Rectal smooth muscle tissue (tissue), 1 donor: ENCODE results near the gene IGSF5.
"Not testable (repeated sequence)": the region's sequence is repeated elsewhere in the genome, so short reads cannot be mapped to it uniquely, and the experiment has no call there.

Experiments
- H3K27ac ChIP-seq: one replicate; pipeline ENCODE4 v1.7.0; 2013; ENCODE audit warnings: low read depth, low read length, inconsistent platforms
- H3K27me3 ChIP-seq: one replicate; pipeline ENCODE4 v1.7.0; 2013; ENCODE audit warnings: low read length; ENCODE audit not compliant: control insufficient read depth, insufficient read depth
- H3K36me3 ChIP-seq: one replicate; pipeline ENCODE4 v1.7.0; 2013; ENCODE audit warnings: low read length; ENCODE audit not compliant: control insufficient read depth, insufficient read depth
- H3K4me1 ChIP-seq: one replicate; pipeline ENCODE4 v1.7.0; 2013; ENCODE audit warnings: low read length; ENCODE audit not compliant: control insufficient read depth, insufficient read depth
- H3K4me3 ChIP-seq: one replicate; pipeline ENCODE4 v1.7.0; 2013; ENCODE audit warnings: low read length
- H3K9ac ChIP-seq: one replicate; pipeline ENCODE4 v1.7.0; 2013; ENCODE audit warnings: low read length

Gene IGSF5

DNA sequence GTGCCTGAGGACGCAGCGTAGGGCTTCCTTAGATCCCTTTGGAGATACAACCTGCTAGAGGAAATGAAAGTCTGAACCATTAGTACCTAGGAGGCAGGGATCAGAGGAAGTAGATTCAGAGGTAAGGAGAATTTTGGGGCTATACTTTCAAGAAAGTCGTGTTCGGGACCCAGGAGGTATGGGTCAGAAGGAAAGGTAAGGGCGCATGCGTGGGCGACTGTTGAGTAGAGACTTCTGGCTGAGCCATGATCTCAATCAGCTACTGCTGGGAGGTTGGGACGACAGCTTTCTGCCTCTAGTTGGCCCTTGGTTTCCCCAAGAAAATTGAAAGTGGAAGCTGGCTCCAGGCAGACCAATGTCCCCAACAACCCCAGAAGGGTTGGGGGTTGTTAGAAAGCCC, 349 bp downstream of the IGSF5 start:
- not testable (repeated sequence) for H3K27ac ChIP-seq, H3K4me3 ChIP-seq, H3K9ac ChIP-seq, H3K36me3 ChIP-seq, H3K27me3 ChIP-seq, H3K4me1 ChIP-seq

DNA sequence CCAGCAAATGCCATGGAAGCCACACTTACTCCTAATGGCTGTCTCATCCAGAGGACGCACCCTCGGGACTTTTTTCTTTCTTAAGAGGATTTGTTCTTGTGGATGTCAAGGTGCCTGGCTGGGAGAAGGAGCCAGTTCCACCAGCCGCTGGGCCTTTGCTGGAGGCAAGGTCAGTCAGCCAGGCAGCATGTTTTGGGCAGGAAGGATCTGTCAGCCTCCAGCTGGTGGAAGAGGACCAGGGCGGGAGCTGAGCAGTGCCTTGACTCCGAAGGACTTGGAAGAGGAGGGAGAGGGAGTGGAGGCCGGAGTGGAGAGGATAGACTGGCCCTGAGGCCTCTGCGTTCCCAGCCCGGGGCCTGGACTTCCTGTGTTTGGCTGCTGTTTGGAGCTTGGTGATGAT, 5.7 kb downstream of the IGSF5 start:
- no peak overlapping the region for H3K4me3 ChIP-seq
- no peak overlapping the region for H3K27ac ChIP-seq
- H3K27me3 ChIP-seq: no peaks in the 10 kb centered on the region
- no peaks in the 10 kb centered on the region for H3K36me3 ChIP-seq
- H3K9ac ChIP-seq: no peak overlapping the region
- H3K4me1 ChIP-seq: no peaks in the 10 kb centered on the region

DNA sequence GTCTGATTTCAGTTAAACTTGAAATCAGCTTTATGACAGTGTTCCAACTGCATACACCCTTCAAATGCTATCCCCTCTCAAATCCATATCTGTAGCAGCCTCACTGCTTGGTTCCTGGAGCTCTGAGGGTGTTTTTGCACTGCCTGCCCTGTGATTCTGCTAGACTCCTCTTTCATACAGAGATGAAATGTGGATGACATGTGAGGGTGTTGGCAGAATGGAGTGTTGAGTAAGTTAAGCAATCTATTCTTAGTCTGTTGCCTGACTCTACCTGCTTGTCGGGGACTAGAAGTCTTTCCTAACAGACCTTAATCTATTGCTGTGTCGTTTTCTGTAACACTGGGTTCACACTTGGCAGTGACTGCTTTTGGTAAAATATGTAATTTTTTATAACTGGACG, 9.8 kb downstream of the IGSF5 start:
- Histone ChIP-seq H3K27ac (no peak overlapping the region), H3K9ac (no peak overlapping the region), H3K4me3 (no peak overlapping the region), H3K4me1 (no peaks in the 10 kb centered on the region), H3K36me3 (no peaks in the 10 kb centered on the region), H3K27me3 (no peaks in the 10 kb centered on the region)

DNA sequence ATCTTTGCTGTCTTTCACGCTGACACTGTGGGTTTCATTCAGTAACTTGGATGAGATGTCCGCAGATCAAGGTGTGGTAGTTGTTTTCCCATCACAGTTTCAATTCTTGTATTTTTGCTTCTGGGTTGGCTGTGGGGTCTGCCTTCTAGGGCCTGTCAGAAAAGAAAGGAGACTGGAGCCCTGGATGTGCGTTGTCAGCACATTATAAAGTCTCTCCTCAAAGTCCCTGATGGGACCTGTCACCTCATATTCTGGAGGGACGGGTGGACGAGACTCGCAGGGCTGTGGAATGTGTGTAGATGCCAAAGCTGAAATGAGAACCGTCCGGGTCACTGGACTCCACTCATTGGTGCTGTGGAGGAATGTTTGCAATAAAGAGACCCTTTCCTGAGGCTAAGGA, 11.3 kb downstream of the IGSF5 start:
- H3K9ac ChIP-seq: no peak overlapping the region
- H3K27me3 ChIP-seq: no peaks in the 10 kb centered on the region
- no peak overlapping the region for H3K27ac ChIP-seq
- H3K36me3 ChIP-seq: no peaks in the 10 kb centered on the region
- no peak overlapping the region for H3K4me3 ChIP-seq
- H3K4me1 ChIP-seq: no peaks in the 10 kb centered on the region

DNA sequence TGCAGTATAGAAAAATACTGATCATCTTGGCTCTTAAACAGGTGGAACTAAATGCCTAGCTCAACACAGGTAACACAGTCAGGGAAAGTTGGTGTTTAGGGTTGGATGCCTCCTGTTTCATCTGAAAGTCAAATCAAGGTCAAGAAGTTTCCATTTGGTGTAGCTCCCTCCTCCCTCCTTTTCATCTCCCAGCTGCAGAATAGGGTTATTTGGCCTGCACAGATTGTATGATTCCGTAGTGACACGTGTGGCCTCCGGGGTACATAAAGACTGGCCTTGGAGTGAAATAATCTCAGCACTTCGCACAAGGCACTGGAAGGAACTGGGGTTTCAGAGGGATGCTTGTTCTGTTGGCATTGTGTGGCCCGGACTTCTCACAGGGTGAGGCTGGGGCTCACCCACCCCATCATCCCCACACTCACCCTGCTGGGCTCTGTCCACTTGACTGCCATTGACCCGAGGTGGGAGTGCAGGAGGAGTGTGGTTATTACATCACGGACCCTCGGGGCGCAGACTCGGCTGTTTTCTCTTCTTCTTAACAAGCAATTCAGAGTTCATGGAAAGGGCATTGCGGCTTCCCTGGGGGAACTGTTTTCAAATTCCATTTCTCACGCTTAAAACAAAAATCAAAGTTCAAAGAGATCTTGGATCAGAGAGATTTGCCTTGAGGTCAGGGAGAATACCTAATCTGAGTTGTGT, 18.4 kb downstream of the IGSF5 start:
- Histone ChIP-seq H3K9ac (no peak overlapping the region), H3K27ac (no peak overlapping the region), H3K4me3 (no peak overlapping the region), H3K36me3 (no peaks in the 10 kb centered on the region), H3K4me1 (no peaks in the 10 kb centered on the region), H3K27me3 (no peaks in the 10 kb centered on the region)

DNA sequence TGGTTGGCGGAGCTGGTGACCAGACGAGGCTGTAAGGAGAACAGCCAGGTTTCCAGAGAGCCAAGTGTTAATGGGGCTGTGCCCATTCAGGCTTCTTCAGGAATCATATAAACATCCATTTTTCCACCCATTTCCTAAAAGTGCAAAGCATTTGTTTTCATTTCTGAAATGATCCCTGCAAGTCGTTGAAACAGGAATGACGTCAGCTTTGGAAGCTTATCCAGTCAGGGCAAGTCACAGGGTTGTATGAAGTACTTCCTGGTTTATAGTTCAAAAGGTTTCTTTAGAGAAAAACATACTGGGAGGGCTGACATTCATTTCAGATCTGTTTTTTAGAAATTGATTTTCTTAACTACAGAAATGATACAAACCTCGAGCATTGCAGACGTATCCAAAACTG, 29.2 kb downstream of the IGSF5 start:
- Histone ChIP-seq H3K4me3 (no peak overlapping the region), H3K27ac (no peak overlapping the region), H3K4me1 (no peaks in the 10 kb centered on the region), H3K9ac (no peak overlapping the region), H3K27me3 (no peaks in the 10 kb centered on the region), H3K36me3 (no peaks in the 10 kb centered on the region)

DNA sequence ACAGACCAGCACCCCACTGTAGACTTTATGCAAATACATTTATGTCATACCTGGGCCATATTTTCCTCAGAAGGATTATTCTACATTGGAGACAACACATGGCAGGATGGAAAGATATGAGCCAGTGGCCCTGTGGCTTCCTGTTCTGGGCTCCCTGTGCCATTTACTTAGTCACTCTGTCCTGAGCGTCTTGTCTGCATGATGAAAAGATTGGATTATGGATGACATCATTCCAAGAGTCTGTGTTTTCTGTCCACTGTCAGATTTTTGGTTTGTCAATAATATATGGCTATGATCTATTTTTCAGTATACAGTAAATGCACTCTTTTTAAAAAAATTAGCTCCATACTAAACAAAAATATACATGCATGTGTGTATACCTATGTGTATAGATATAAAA, 30.8 kb downstream of the IGSF5 start:
- H3K27me3 ChIP-seq: no peaks in the 10 kb centered on the region
- H3K27ac ChIP-seq: no peak overlapping the region
- no peaks in the 10 kb centered on the region for H3K4me1 ChIP-seq
- H3K36me3 ChIP-seq: no peaks in the 10 kb centered on the region
- no peak overlapping the region for H3K9ac ChIP-seq
- no peak overlapping the region for H3K4me3 ChIP-seq

DNA sequence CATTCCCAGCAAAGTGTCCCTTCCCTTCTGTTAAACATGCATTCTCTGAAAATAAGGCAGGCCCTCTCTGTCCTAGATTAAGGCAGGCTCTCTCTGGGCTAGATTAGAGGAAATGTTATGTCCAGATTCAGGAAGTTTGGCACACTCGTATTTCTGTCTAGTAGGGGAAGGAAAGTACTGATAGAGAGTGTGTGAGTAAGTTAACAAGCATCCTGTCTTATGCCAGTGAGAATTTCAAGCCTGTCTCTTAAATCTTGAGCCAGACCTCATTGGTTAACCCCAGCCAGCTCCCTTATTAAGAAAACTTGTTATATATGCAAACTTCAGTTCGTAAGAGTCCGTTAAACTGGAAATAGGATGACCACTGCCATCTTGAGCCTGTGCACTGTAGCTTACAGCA, 31.6 kb downstream of the IGSF5 start:
- H3K9ac ChIP-seq: no peak overlapping the region
- H3K27me3 ChIP-seq: no peaks in the 10 kb centered on the region
- no peak overlapping the region for H3K27ac ChIP-seq
- H3K4me3 ChIP-seq: no peak overlapping the region
- H3K4me1 ChIP-seq: no peaks in the 10 kb centered on the region
- no peaks in the 10 kb centered on the region for H3K36me3 ChIP-seq

DNA sequence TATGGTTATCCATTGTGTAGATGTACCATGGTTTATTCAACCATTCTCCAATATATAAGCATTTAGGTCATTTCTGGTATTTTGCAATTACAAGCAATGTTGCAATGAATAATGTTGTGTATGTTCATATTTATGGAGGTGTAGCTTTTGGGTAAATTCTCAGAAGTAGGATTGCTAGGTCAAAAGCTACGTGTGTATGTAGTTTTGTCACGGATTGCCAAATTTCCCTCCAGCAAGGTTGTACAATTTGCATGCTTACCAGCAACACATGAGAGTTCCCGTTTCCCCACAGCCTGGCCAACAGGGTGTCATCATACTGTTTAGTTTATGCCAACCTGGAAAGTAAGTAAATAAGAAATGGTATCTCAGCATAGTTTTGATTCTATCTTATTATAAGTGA, 36.3 kb downstream of the IGSF5 start:
- Histone ChIP-seq H3K36me3 (no peaks in the 10 kb centered on the region), H3K4me3 (no peak overlapping the region), H3K4me1 (no peaks in the 10 kb centered on the region), H3K27ac (no peak overlapping the region), H3K9ac (no peak overlapping the region), H3K27me3 (no peaks in the 10 kb centered on the region)

DNA sequence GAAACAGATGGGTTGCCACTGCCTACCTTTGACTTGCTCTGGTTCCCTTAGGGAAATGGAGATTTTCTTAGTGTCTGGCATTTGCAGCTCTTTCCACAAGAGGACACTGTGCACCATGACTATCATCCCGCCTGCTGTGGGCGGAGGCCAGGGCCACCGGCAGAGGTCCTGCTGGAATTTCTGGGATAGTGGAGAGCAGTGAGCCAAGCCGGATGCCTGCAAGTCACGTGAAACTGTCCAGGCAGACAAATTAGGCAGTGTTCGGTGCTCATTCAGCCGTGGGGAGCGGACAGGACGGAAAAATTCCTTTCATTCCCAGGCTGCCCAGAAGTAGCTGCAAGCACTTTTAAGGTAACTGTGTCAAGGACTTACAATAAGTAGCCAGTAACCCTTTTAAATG, 43.4 kb downstream of the IGSF5 start:
- H3K36me3 ChIP-seq: no peaks in the 10 kb centered on the region
- no peak overlapping the region for H3K9ac ChIP-seq
- no peak overlapping the region for H3K4me3 ChIP-seq
- H3K4me1 ChIP-seq: no peaks in the 10 kb centered on the region
- H3K27ac ChIP-seq: no peak overlapping the region
- H3K27me3 ChIP-seq: no peaks in the 10 kb centered on the region

DNA sequence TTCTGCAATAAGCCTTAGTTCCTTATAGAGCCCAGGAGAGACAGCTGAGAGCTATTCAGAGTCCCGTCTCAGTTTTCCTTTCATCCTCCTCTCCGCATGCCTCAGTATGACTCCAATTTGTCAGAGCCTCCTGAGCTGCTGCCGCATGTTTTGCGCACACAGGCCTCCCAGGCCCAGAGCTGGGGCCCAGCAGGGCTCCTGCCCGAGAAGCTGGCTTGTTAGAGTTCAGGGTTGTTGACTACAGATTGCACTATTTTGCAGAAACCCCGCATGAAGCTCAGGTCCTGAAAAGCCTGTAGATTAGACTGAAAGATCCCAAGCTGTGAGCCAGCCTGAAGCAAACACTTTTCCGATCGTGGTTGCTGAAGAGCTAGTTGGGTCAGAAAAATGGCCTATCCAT, 51.5 kb downstream of the IGSF5 start:
- no peak overlapping the region for H3K9ac ChIP-seq
- H3K27me3 ChIP-seq: no peaks in the 10 kb centered on the region
- H3K36me3 ChIP-seq: no peaks in the 10 kb centered on the region
- no peak overlapping the region for H3K27ac ChIP-seq
- no peak overlapping the region for H3K4me3 ChIP-seq
- H3K4me1 ChIP-seq: no peaks in the 10 kb centered on the region

DNA sequence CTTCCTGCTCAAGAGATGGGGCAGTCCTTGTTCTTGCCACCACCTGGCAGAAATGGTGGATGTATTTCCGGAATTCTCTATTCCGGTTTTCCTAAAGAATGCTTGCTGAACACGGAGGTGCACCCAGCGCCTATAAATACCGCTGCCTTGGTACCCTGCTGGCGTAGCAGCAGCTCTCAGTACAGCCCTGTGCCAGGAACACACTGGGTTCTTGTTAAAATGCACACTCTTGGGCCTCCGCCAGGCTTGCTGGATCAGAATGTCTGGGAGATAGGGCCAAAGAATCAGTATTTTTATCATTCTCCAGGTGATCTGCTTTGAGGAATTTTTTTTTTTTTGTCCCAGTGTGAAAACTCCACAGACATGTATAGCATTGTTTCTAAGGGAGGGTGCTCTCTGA, 54.2 kb downstream of the IGSF5 start:
- H3K27me3 ChIP-seq: no peaks in the 10 kb centered on the region
- no peak overlapping the region for H3K4me3 ChIP-seq
- no peak overlapping the region for H3K9ac ChIP-seq
- H3K4me1 ChIP-seq: no peaks in the 10 kb centered on the region
- H3K36me3 ChIP-seq: no peaks in the 10 kb centered on the region
- H3K27ac ChIP-seq: no peak overlapping the region

DNA sequence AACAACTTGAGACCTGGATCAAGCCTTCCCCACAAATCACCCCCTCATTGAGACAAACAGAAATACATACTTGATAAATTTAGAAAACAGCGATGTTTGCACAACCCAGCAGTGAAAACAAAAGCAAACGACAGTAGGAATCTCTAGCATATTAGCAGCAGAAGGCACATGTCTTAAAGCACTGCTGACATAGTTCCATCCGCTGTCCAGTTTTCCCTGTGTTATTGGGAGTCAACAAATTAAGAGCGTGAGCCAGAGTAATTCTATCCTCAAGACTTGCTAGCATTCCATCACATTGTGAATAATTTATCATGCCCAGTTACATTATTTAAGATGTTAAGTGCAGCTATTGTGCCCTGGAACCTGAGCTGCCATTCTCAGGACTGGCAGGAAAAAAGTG, 55.3 kb downstream of the IGSF5 start:
- no peaks in the 10 kb centered on the region for H3K36me3 ChIP-seq
- no peak overlapping the region for H3K9ac ChIP-seq
- no peaks in the 10 kb centered on the region for H3K27me3 ChIP-seq
- no peak overlapping the region for H3K4me3 ChIP-seq
- no peak overlapping the region for H3K27ac ChIP-seq
- H3K4me1 ChIP-seq: no peaks in the 10 kb centered on the region
